D721Med (cell line): ENCODE measurements around the gene ST8SIA6.

Experiments used
- DNase-seq: peaks from one replicate; pipeline ENCODE4 v3.0.0; 2011; ENCODE audit warnings: low spot score; ENCODE audit not compliant: insufficient read length
- FAIRE-seq: peaks from 2 replicates; lab custom pipeline; 2011; peaks lifted over from hg19 to GRCh38; lab: Jason Lieb, UNC
- CTCF ChIP-seq: IDR thresholded peaks from 2 replicates; pipeline ENCODE4 v1.5.1; 2012; ENCODE audit warnings: mild to moderate bottlenecking, control low read depth; ENCODE audit not compliant: insufficient read depth; ENCODE audit errors: missing control alignments

ST8SIA6 gene

GRCh38 chr10:17435187-17435586 lies 19.2 kb downstream of the ST8SIA6 start:
- FAIRE-seq, result no peak
- DNase-seq, result no peak
- no peak for TF ChIP-seq CTCF

- FAIRE-seq (no peak), DNase-seq (no peak)
- no peak for TF ChIP-seq CTCF
These were observed 21.7 kb downstream of the ST8SIA6 start for GRCh38 chr10:17432723-17433122.

- TF ChIP-seq CTCF, result no peak
- FAIRE-seq, result no peak
- DNase-seq, result no peak
These were observed 22.5 kb downstream of the ST8SIA6 start for GRCh38 chr10:17431871-17432311.

GRCh38 chr10:17430647-17431355 lies 23.6 kb downstream of the ST8SIA6 start:
- peak; percentile 96 for TF ChIP-seq CTCF
- FAIRE-seq (peak; percentile 21), DNase-seq (no peak)

GRCh38 chr10:17429490-17429889 lies 24.9 kb downstream of the ST8SIA6 start:
- DNase-seq (no peak), FAIRE-seq (no peak)
- no peak for TF ChIP-seq CTCF

- DNase-seq, result no peak
- TF ChIP-seq CTCF, result no peak
- no peak for FAIRE-seq
These were observed 25.9 kb downstream of the ST8SIA6 start for GRCh38 chr10:17428351-17429097.
